Neural cell (in vitro differentiated cells): ENCODE measurements around the gene FHOD1. TPM values are rescaled to one million over a fixed set of nuclear protein-coding genes. Genes with fewer than 3 reads are reported as not detected.

ENCODE experiments used
- H2AFZ ChIP-seq: fragments of 200-600, 300-800 bp; sonication (generic), shearing (Covaris generic); 2 replicates; pipeline ENCODE4 v1.6.0; 2014; ENCODE audit warnings: low read depth, mild to moderate bottlenecking, antibody characterized with exemption, low read length, moderate library complexity
- H3F3A ChIP-seq: fragments of 200-600 bp; shearing (Covaris generic); 2 replicates; pipeline ENCODE4 v1.6.1; 2016; ENCODE audit warnings: mild to moderate bottlenecking, moderate library complexity, mixed read lengths, antibody characterized with exemption, low read length; ENCODE audit not compliant: insufficient read depth, poor library complexity, severe bottlenecking
- H3K27ac ChIP-seq: fragments of 200-600, 300-800 bp; sonication (generic), shearing (Covaris generic); 2 replicates; pipeline ENCODE4 v1.5.1; 2014; ENCODE audit warnings: mild to moderate bottlenecking, low read length, moderate library complexity
- H3K27me3 ChIP-seq: fragments of 300-800, 200-600 bp; sonication (generic), shearing (Covaris generic); 2 replicates; pipeline ENCODE4 v1.6.0; 2014; ENCODE audit warnings: mild to moderate bottlenecking, low read depth, low read length, moderate library complexity; ENCODE audit not compliant: insufficient read depth
- H3K36me3 ChIP-seq: fragments of 300-800, 200-600 bp; sonication (generic), shearing (Covaris generic); 2 replicates; pipeline ENCODE4 v1.5.1; 2014; ENCODE audit warnings: mild to moderate bottlenecking, antibody characterized with exemption, low read length, moderate library complexity; ENCODE audit not compliant: insufficient read depth
- H3K4me2 ChIP-seq: fragments of 300-800, 200-600 bp; sonication (generic), shearing (Covaris generic); 2 replicates; pipeline ENCODE4 v1.6.0; 2014; ENCODE audit warnings: mild to moderate bottlenecking, low read length
- H3K4me3 ChIP-seq: fragments of 300-800, 200-600 bp; sonication (generic), shearing (Covaris generic); 2 replicates; pipeline ENCODE4 v1.5.1; 2014; ENCODE audit warnings: mild to moderate bottlenecking, low read length, moderate library complexity
- H3K79me2 ChIP-seq: fragments of 200-600 bp; shearing (Covaris generic); replicated peaks from 2 replicates; pipeline ENCODE4 v1.6.0; 2014; ENCODE audit warnings: mild to moderate bottlenecking, low read length, moderate library complexity; ENCODE audit not compliant: insufficient read depth
- H3K9ac ChIP-seq: fragments of 300-800, 200-600 bp; sonication (generic), shearing (Covaris generic); 2 replicates; pipeline ENCODE4 v1.6.1; 2016; ENCODE audit warnings: mild to moderate bottlenecking, low read length, mixed read lengths
- H3K9me2 ChIP-seq: fragments of 200-600 bp; shearing (Covaris generic); 2 replicates; pipeline ENCODE4 v1.6.1; 2016; ENCODE audit warnings: mild to moderate bottlenecking, low read length, mixed read lengths; ENCODE audit not compliant: insufficient read depth
- H3K9me3 ChIP-seq: fragments of 200-600, 300-800 bp; sonication (generic), shearing (Covaris generic); 2 replicates; pipeline ENCODE4 v1.6.1; 2016; ENCODE audit warnings: mild to moderate bottlenecking, mixed run types, low read length, moderate library complexity, mixed read lengths
- H4K20me1 ChIP-seq: fragments of 200-600 bp; shearing (Covaris generic); 2 replicates; pipeline ENCODE4 v1.6.1; 2016; ENCODE audit warnings: mild to moderate bottlenecking, mixed run types; ENCODE audit not compliant: insufficient read depth
- EP300 ChIP-seq: fragments of 450-650 bp; conservative IDR thresholded peaks from 2 replicates; pipeline ENCODE4 v1.6.1; 2014; ENCODE audit warnings: antibody characterized with exemption, mild to moderate bottlenecking, moderate library complexity; ENCODE audit not compliant: poor library complexity, severe bottlenecking
- EZH2 ChIP-seq: fragments of 200-600, 300-800 bp; shearing (Covaris generic), sonication (generic); IDR thresholded peaks from 2 replicates; pipeline ENCODE4 v1.6.1; 2014; ENCODE audit warnings: antibody characterized with exemption, low read length, borderline replicate concordance, mild to moderate bottlenecking; ENCODE audit not compliant: insufficient read depth, poor library complexity, severe bottlenecking
- MXI1 ChIP-seq: fragments of 450-650 bp; conservative IDR thresholded peaks from 2 replicates; pipeline ENCODE4 v1.6.1; 2014; ENCODE audit warnings: antibody characterized with exemption, mild to moderate bottlenecking; ENCODE audit not compliant: poor library complexity, severe bottlenecking
- POLR2AphosphoS5 ChIP-seq: IDR thresholded peaks from 2 replicates; pipeline ENCODE4 v1.6.1; 2012
- RAD21 ChIP-seq: fragments of 450-650 bp; conservative IDR thresholded peaks from 2 replicates; pipeline ENCODE4 v1.6.1; 2014; ENCODE audit warnings: antibody characterized with exemption, mild to moderate bottlenecking, moderate library complexity
- SMC3 ChIP-seq: fragments of 450-650 bp; conservative IDR thresholded peaks from 2 replicates; pipeline ENCODE4 v1.6.1; 2014; ENCODE audit warnings: antibody characterized with exemption, mild to moderate bottlenecking, moderate library complexity; ENCODE audit not compliant: poor library complexity
- TAF1 ChIP-seq: IDR thresholded peaks from 2 replicates; pipeline ENCODE4 v1.6.1; 2012; ENCODE audit warnings: low read depth
- polyA plus RNA-seq: library from polyadenylated mRNA; depleted of rRNA; stranded (reverse); fragments of >200 nt; gene quantifications from 2 replicates; pipeline ENCODE4 v1.2.3, GENCODE V29; 2014
- TF ChIP-seq, protein P1 (sequence below): fragments of 450-650 bp; IDR thresholded peaks from 2 replicates; pipeline ENCODE4 v1.5.1; 2014; ENCODE audit warnings: antibody characterized with exemption, mild to moderate bottlenecking, moderate library complexity; ENCODE audit not compliant: poor library complexity, severe bottlenecking
- TF ChIP-seq, protein P2 (sequence below): IDR thresholded peaks from 2 replicates; pipeline ENCODE4 v1.6.1; 2012; ENCODE audit warnings: borderline replicate concordance

Gene FHOD1
- polyA plus RNA-seq, 1 donor from 2014 or later, result 6.3 TPM

DNA sequence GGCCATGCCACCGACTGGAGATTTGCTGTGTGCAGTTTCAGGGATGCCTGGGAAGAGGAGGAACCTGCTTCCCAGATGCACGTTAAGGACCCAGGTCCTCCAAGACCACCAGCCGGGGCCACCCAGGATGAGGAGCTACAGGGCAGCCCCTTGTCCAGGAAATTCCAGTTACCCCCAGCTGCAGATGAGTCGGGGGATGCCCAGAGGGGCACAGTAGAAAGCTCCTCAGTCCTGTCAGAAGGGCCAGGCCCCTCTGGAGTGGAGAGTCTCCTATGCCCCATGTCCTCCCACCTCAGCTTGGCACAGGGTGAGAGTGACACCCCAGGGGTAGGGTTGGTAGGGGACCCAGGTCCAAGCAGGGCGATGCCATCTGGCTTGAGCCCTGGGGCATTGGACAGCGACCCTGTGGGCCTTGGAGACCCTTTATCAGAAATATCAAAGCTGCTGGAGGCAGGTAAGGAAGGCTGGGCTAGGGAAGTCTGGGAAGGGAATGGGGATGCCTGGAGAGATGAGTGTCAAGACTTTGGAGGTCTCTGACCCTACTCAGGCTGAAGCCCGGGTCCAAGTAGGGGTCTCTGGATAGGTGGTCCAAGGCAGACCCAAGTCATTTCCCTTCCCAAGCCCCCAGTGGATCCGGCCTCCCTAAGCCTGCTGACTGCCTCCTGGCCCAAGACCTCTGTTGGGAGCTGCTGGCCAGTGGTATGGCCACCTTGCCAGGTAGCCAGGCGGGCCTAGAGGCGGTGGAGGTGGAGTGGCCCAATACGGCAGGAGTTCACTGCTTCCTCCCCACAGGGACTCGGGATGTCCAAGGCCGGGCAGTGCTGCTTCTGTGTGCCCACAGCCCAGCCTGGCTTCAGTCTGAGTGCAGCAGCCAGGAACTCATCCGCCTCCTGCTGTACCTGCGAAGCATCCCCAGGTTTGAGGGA is 33.1 kb upstream of the FHOD1 start:
- Histone ChIP-seq H3K9me3 (no peaks in the 10 kb centered on the region), H3K4me2 (no peak overlapping the region), H3K27ac (no peak overlapping the region), H3F3A (no peaks in the 10 kb centered on the region), H4K20me1 (no peaks in the 10 kb centered on the region), H3K36me3 (no peaks in the 10 kb centered on the region), H3K27me3 (peaks cover 6% of the 10 kb centered on the region), H3K4me3 (no peak overlapping the region), H3K79me2 (no peaks in the 10 kb centered on the region), H3K9ac (no peak overlapping the region), H3K9me2 (no peaks in the 10 kb centered on the region), H2AFZ (no peak overlapping the region)
- no peak for TF ChIP-seq EZH2
- no peak for TF ChIP-seq EP300
- TF ChIP-seq RAD21, result no peak

DNA sequence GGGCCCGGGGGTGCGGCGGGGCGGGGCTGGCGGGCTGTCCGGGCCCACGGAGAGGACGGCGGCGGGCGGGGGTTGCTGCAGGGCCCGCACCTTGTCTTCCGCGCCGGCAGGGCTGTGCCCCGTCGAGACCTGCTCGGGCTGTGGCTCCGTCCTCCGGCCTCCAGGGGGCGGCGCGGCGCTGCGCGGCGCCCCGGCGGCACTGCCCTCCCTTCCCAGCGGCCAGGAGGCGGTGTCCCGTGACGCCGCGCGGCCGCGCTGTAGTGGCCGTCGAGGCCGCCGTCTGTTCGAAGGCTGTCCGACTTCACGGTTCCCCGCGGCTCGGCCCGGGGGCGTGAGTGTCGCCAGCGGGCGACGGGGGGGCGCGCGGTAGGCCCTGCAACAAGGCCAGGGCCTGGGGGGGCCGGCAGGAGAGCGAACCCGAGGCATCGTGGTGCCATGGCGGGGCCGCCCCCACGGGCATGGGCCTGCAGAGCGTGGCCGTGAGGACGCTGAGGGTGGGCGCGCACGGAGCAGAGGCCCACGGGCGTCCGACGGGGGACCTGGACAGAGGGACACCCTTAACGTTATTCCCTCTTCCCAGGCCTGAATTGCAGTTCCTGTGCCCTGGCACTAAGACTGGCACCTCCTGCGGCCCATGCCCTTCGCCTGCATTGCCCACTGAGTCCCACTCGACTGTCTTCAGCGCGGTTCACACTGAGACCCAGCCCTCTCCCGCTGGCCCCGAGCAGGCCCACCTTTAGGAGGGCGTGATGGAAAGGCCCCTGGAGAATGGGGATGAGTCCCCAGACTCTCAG is 32.2 kb upstream of the FHOD1 start, which contains the start of gene PLEKHG4:
TSS of gene PLEKHG4 (plus strand) at position 237 of the 794 bp plus-strand sequence. CDS start at position 750, 513 bp downstream.
- no peaks in the 10 kb centered on the region for H3K9me3 ChIP-seq
- TF ChIP-seq MXI1 (no peak), POLR2AphosphoS5 (no peak), EP300 (no peak), RAD21 (no peak), SMC3 (no peak), TAF1 (no peak), EZH2 (no peak)
- TF ChIP-seq, protein P1, sequence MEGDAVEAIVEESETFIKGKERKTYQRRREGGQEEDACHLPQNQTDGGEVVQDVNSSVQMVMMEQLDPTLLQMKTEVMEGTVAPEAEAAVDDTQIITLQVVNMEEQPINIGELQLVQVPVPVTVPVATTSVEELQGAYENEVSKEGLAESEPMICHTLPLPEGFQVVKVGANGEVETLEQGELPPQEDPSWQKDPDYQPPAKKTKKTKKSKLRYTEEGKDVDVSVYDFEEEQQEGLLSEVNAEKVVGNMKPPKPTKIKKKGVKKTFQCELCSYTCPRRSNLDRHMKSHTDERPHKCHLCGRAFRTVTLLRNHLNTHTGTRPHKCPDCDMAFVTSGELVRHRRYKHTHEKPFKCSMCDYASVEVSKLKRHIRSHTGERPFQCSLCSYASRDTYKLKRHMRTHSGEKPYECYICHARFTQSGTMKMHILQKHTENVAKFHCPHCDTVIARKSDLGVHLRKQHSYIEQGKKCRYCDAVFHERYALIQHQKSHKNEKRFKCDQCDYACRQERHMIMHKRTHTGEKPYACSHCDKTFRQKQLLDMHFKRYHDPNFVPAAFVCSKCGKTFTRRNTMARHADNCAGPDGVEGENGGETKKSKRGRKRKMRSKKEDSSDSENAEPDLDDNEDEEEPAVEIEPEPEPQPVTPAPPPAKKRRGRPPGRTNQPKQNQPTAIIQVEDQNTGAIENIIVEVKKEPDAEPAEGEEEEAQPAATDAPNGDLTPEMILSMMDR, result no peak
- TF ChIP-seq, protein P2, sequence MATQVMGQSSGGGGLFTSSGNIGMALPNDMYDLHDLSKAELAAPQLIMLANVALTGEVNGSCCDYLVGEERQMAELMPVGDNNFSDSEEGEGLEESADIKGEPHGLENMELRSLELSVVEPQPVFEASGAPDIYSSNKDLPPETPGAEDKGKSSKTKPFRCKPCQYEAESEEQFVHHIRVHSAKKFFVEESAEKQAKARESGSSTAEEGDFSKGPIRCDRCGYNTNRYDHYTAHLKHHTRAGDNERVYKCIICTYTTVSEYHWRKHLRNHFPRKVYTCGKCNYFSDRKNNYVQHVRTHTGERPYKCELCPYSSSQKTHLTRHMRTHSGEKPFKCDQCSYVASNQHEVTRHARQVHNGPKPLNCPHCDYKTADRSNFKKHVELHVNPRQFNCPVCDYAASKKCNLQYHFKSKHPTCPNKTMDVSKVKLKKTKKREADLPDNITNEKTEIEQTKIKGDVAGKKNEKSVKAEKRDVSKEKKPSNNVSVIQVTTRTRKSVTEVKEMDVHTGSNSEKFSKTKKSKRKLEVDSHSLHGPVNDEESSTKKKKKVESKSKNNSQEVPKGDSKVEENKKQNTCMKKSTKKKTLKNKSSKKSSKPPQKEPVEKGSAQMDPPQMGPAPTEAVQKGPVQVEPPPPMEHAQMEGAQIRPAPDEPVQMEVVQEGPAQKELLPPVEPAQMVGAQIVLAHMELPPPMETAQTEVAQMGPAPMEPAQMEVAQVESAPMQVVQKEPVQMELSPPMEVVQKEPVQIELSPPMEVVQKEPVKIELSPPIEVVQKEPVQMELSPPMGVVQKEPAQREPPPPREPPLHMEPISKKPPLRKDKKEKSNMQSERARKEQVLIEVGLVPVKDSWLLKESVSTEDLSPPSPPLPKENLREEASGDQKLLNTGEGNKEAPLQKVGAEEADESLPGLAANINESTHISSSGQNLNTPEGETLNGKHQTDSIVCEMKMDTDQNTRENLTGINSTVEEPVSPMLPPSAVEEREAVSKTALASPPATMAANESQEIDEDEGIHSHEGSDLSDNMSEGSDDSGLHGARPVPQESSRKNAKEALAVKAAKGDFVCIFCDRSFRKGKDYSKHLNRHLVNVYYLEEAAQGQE, result no peak
- H3K27ac ChIP-seq, result no peak within 1 kb of the TSS
- no peak within 1 kb of the TSS for H2AFZ ChIP-seq
- no peaks in the 10 kb centered on the region for H3F3A ChIP-seq
- no peak within 1 kb of the TSS for H3K4me3 ChIP-seq
- no peaks in the 10 kb centered on the region for H3K9me2 ChIP-seq
- no peaks in the 10 kb centered on the region for H4K20me1 ChIP-seq
- H3K27me3 ChIP-seq, result peaks cover 6% of the 10 kb centered on the region
- no peak within 1 kb of the TSS for H3K9ac ChIP-seq
- H3K79me2 ChIP-seq, result no peaks in the 10 kb centered on the region
- no peak within 1 kb of the TSS for H3K4me2 ChIP-seq
- no peaks in the 10 kb centered on the region for H3K36me3 ChIP-seq
